ENCODE measurements around the gene CACNA2D3. TPM values are rescaled to one million over a fixed set of nuclear protein-coding genes. Genes with fewer than 3 reads are reported as not detected.

CACNA2D3 gene
- total and polyA plus RNA-seq, 2 donors from 2014 or later = 5.7 to 11.2 TPM

DNA sequence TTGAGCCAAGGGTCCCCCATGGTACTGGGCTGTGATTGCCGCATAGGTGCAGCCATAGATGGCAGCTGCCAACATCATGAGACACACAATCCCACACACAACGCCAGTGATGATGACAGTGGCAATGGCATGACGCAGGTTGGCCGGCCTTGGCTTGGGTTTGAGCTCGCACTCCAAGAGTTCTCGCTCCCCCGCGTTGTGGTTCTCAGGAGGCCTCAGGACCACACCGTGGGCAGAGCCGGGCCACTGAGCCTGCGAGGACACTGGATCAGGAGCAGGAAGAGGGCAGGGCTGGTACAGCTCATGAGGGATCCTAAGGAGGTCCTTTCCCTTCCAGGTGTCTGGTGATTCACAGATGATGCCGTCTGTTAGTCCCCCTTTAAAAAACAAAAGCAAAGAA, 796.2 kb downstream of the CACNA2D3 start:
- intact Hi-C loops (cut with DNase I) = no loop called here
- H3K27ac ChIP-seq (ENCODE audit: low read depth in 2 of 2, low read length in 2 of 2) = no peak overlapping the region
- no peak overlapping the region for H3K9ac ChIP-seq (ENCODE audit: low read length in 3 of 3)
- TF ChIP-seq, protein P1, sequence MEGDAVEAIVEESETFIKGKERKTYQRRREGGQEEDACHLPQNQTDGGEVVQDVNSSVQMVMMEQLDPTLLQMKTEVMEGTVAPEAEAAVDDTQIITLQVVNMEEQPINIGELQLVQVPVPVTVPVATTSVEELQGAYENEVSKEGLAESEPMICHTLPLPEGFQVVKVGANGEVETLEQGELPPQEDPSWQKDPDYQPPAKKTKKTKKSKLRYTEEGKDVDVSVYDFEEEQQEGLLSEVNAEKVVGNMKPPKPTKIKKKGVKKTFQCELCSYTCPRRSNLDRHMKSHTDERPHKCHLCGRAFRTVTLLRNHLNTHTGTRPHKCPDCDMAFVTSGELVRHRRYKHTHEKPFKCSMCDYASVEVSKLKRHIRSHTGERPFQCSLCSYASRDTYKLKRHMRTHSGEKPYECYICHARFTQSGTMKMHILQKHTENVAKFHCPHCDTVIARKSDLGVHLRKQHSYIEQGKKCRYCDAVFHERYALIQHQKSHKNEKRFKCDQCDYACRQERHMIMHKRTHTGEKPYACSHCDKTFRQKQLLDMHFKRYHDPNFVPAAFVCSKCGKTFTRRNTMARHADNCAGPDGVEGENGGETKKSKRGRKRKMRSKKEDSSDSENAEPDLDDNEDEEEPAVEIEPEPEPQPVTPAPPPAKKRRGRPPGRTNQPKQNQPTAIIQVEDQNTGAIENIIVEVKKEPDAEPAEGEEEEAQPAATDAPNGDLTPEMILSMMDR (IDR thresholded peaks at IDR 0.05; ENCODE audit: borderline replicate concordance, extremely low read depth, insufficient read depth) = no peak
- no peaks in the 10 kb centered on the region for H3K4me1 ChIP-seq (ENCODE audit: control insufficient read depth in 2 of 3, insufficient read depth in 2 of 3, low read depth in 1 of 3, low read length in 3 of 3)
- no peak overlapping the region for H3K4me3 ChIP-seq (ENCODE audit: low read length in 3 of 3)
- no peaks in the 10 kb centered on the region for H3K27me3 ChIP-seq (ENCODE audit: control insufficient read depth, insufficient read depth, low read length)
- DNase-seq (no peak), FAIRE-seq (no peak)
- no peaks in the 10 kb centered on the region for H3K36me3 ChIP-seq (ENCODE audit: control insufficient read depth in 2 of 3, insufficient read depth in 3 of 3, low read length in 3 of 3)
- H3K9me3 ChIP-seq (ENCODE audit: control insufficient read depth in 2 of 3, insufficient read depth in 1 of 3, low read length in 3 of 3) = no peaks in the 10 kb centered on the region

DNA sequence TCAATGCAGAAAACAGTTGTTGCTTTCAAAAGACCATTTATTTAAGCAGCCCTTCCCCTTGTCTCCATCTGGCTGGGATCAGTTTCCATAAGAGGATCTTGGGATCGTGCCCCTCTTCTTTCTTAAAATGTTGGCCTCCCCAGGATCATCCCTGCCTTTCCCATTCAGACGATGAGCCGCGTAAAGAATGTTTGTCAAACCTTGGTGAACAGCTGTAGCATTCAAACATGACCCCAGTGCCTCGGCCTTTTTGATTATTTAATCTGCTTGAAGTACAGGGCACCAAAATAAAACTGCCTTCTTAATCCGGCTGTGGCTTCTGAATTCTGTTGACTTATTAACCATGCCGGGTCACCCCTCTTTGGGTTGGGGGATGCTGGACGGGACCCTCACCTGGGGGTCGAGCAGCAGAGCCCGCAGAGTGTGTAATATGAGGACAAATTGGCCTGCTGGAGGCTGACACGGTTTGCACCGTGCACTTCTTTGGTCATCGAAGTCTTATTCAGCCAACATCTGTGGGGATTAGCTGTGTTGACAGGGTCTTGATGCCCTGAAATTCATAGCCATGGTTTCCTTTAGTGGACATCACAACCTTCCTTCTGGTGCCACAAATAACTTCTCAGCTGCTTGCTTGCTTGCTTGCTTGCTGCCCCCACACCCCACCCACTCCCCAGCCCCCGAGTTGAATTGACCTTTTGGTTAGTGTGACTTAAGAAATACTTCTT, 805.9 kb downstream of the CACNA2D3 start, which contains the start of gene LRTM1:
Gene LRTM1, minus strand, starts transcription at position 14 of the 725 bp plus-strand sequence. CDS start 148 bp downstream, outside the sequence.
- no peaks in the 10 kb centered on the region for H3K9me3 ChIP-seq (ENCODE audit: control insufficient read depth in 2 of 3, insufficient read depth in 1 of 3, low read length in 3 of 3)
- no peak within 1 kb of the TSS for H3K4me3 ChIP-seq (ENCODE audit: low read length in 3 of 3)
- FAIRE-seq (no peak), DNase-seq (no peak)
- no peaks in the 10 kb centered on the region for H3K4me1 ChIP-seq (ENCODE audit: control insufficient read depth in 2 of 3, insufficient read depth in 2 of 3, low read depth in 1 of 3, low read length in 3 of 3)
- H3K36me3 ChIP-seq (ENCODE audit: control insufficient read depth in 2 of 3, insufficient read depth in 3 of 3, low read length in 3 of 3) = no peaks in the 10 kb centered on the region
- H3K27ac ChIP-seq (ENCODE audit: low read depth in 2 of 2, low read length in 2 of 2) = no peak within 1 kb of the TSS
- TF ChIP-seq, protein P1 (IDR thresholded peaks at IDR 0.05; ENCODE audit: borderline replicate concordance, extremely low read depth, insufficient read depth) = no peak
- intact Hi-C loops (cut with DNase I) = no loop called here
- no peaks in the 10 kb centered on the region for H3K27me3 ChIP-seq (ENCODE audit: control insufficient read depth, insufficient read depth, low read length)
- H3K9ac ChIP-seq (ENCODE audit: low read length in 3 of 3) = no peak within 1 kb of the TSS

DNA sequence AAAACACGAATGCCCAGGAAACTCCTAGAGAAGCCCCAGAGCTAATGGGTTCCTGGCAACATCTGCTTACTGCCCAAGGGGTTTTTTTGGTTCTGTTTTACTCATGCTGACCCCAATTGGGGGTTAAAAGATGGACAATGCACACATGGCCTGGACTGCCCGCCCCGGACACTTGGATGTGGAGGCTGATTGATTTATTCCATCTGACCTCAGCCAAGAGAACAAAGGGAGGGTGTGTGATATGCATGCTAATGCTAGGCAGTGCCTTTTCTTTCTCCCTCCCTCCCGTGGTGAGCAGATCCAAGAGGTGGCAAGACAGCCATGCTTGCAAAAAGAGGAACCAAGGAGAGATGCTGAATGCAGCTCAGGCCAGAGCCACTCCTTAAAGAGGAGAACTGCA, 808.8 kb downstream of the CACNA2D3 start:
- Histone ChIP-seq H3K4me1 (ENCODE audit: control insufficient read depth in 2 of 3, insufficient read depth in 2 of 3, low read depth in 1 of 3, low read length in 3 of 3) (no peaks in the 10 kb centered on the region), H3K27me3 (ENCODE audit: control insufficient read depth, insufficient read depth, low read length) (no peaks in the 10 kb centered on the region), H3K9me3 (ENCODE audit: control insufficient read depth in 2 of 3, insufficient read depth in 1 of 3, low read length in 3 of 3) (no peaks in the 10 kb centered on the region), H3K4me3 (ENCODE audit: low read length in 3 of 3) (no peak overlapping the region), H3K36me3 (ENCODE audit: control insufficient read depth in 2 of 3, insufficient read depth in 3 of 3, low read length in 3 of 3) (no peaks in the 10 kb centered on the region), H3K27ac (ENCODE audit: low read depth in 2 of 2, low read length in 2 of 2) (no peak overlapping the region), H3K9ac (ENCODE audit: low read length in 3 of 3) (no peak overlapping the region)
- TF ChIP-seq, protein P1 (IDR thresholded peaks at IDR 0.05; ENCODE audit: borderline replicate concordance, extremely low read depth, insufficient read depth) = no peak
- intact Hi-C loops (cut with DNase I) = no loop called here
- DNase-seq (no peak), FAIRE-seq (no peak)

Measured in kidney (tissue), 14 donors.